H1 (cell line): ENCODE measurements around the gene CD244. TPM values are rescaled to one million over a fixed set of nuclear protein-coding genes. Genes with fewer than 3 reads are reported as not detected.

Source experiments
- BCL11A ChIP-seq, 2 experiments: IDR thresholded peaks; one replicate each; pipeline ENCODE4 v1.6.1; 2011; ENCODE audit warnings: low read depth in 2 of 2, low read length in 2 of 2, mild to moderate bottlenecking in 2 of 2
- GABPA ChIP-seq: IDR thresholded peaks from 2 replicates; pipeline ENCODE4 v1.6.1; 2011; ENCODE audit warnings: mild to moderate bottlenecking, low read length, moderate library complexity, borderline replicate concordance; ENCODE audit not compliant: insufficient read depth
- POU5F1 ChIP-seq: IDR thresholded peaks from 2 replicates; pipeline ENCODE4 v1.6.1; 2011; ENCODE audit warnings: low read depth, mild to moderate bottlenecking, low read length, moderate library complexity
- RNF2 ChIP-seq: fragments of 200-900, 300-1000 bp; sonication (generic); IDR thresholded peaks from 2 replicates; pipeline ENCODE4 v1.7.1; 2016; ENCODE audit warnings: borderline replicate concordance, low read depth, mild to moderate bottlenecking, antibody characterized with exemption, low read length; ENCODE audit not compliant: poor library complexity, severe bottlenecking; ENCODE audit errors: missing control alignments
- RXRA ChIP-seq: IDR thresholded peaks from 2 replicates; pipeline ENCODE4 v1.6.1; 2011; ENCODE audit warnings: low read depth, mild to moderate bottlenecking, low read length, moderate library complexity; ENCODE audit not compliant: insufficient read depth
- SAP30 ChIP-seq: fragments of 300-600 bp; sonication (generic); IDR thresholded peaks from 2 replicates; pipeline ENCODE4 v1.7.1; 2012; ENCODE audit warnings: low read length, moderate library complexity, mild to moderate bottlenecking, inconsistent platforms; ENCODE audit not compliant: insufficient read depth, insufficient replicate concordance
- polyA plus RNA-seq, 7 experiments: library from polyadenylated mRNA; depleted of rRNA in 3 of 7; stranded (reverse) in 5 of 7; unstranded in 2 of 7; fragments of >200 nt in 5 of 7; fragments of 200-250 nt in 2 of 7; gene quantifications; 1 replicate in 5 of 7; 2 replicates in 1 of 7; 4 replicates in 1 of 7; pipeline versions ENCODE4 v1.2.1 to v1.2.3, GENCODE V29; 2011 to 2013; ENCODE audit warnings: missing spikeins in 2 of 7, mixed read lengths in 2 of 7
- total RNA-seq: library from RNA; stranded (reverse); fragmentation: NEBNext Ultra II Directional; extraction: Animal tissue kit (Norgen Biotek cat#: 25700); gene quantifications from 2 replicates; pipeline ENCODE4 v1.2.1, GENCODE V29; 2021

CD244 gene
- total and polyA plus RNA-seq, 2 of the 8 experiments (the other 6 are each of a cell fraction or from before 2014, with no cell fraction given) = not detected

DNA sequence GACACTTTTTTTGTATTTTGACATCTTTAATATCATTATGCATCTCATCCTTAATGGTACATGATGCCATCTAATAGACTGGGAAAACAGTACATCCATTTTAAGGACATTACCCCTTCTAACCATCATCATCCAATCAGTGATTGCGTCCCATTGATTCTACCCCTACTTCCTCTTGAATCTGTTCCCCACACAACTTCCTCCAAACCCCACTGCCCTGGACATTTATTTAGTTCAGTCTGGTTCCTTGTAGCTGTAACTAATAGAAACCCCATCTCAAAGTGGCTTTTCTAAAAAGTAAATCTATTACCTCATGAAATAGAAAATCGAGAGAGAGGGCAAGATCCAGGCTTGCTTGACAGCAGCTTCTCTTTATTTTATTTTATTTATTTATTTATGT is 24.4 kb upstream of the CD244 start (continued):
- no peak for TF ChIP-seq GABPA
- TF ChIP-seq RNF2 = no peak
- TF ChIP-seq RXRA = no peak
- no peak for TF ChIP-seq BCL11A (IDR thresholded peaks at IDR 0.05; ENCODE audit: low read depth in 2 of 2, low read length in 2 of 2)
- no peak for TF ChIP-seq POU5F1
- TF ChIP-seq SAP30 = no peak
